ENCODE results near the gene DHRS7B. TPM values are rescaled to one million over a fixed set of nuclear protein-coding genes. Genes with fewer than 3 reads are reported as not detected.

The DHRS7B gene
- total and polyA plus RNA-seq, 9 of the 15 experiments (the other 6 are each of a cell fraction or from before 2014, with no cell fraction given): 8.0 to 30.7 (median 14.8) TPM

GRCh38 chr17:21210411-21211076, 83.8 kb downstream of the DHRS7B start (continued):
- TF ChIP-seq TRIM25 (IDR thresholded peaks at IDR 0.05; ENCODE audit: borderline replicate concordance) (no peak), ZNF740 (CRISPR knock-in tag; IDR thresholded peaks at IDR 0.05) (no peak), ZNF740 (tag; IDR thresholded peaks at IDR 0.05) (no peak), TBP (optimal IDR thresholded peaks at IDR 0.05; ENCODE audit: low read depth, low read length) (no peak), BHLHE40 (IDR thresholded peaks at IDR 0.05; ENCODE audit: low read length) (peak; percentile 42; the same call in 1 of the 2 replicates), ZBTB43 (CRISPR knock-in tag; IDR thresholded peaks at IDR 0.05) (no peak), IRF2 (CRISPR knock-in tag; IDR thresholded peaks at IDR 0.05) (no peak), MBD2 (IDR thresholded peaks at IDR 0.05; ENCODE audit: borderline replicate concordance, low read depth) (no peak), RBFOX2 (IDR thresholded peaks at IDR 0.05; ENCODE audit: low read depth, low read length) (0 out of 2 replicates have a peak, but pooled peaks have one; percentile 7), ARID1B (IDR thresholded peaks at IDR 0.05) (no peak), NR2F6 (CRISPR knock-in tag; IDR thresholded peaks at IDR 0.05) (no peak), TCF7L2 (IDR thresholded peaks at IDR 0.05; ENCODE audit: low read depth, low read length) (no peak), NFXL1 (CRISPR knock-in tag; IDR thresholded peaks at IDR 0.05) (no peak), SPI1 (IDR thresholded peaks at IDR 0.05; ENCODE audit: borderline replicate concordance, low read depth, low read length) (peak; percentile 24; the same call in 1 of the 2 replicates), NCOA2 (IDR thresholded peaks at IDR 0.05; ENCODE audit: partially characterized antibody in 2 of 2) (no peak), HDAC6 (IDR thresholded peaks at IDR 0.05; ENCODE audit: low read depth, low read length) (no peak), BMI1 (IDR thresholded peaks at IDR 0.05; ENCODE audit: low read length) (no peak)
